Mammary epithelial cell (primary cell): ENCODE results near the gene COMMD3.

Experiments used
- EZH2 ChIP-seq: IDR thresholded peaks from 2 replicates; pipeline ENCODE4 v1.6.1; 2012; ENCODE audit warnings: low read length, inconsistent platforms, borderline replicate concordance
- TF ChIP-seq, protein P1 (sequence below), 2 donors: IDR thresholded peaks in 1 of 2; conservative IDR thresholded peaks in 1 of 2; 2 replicates each; pipeline ENCODE4 v1.5.1; 2011 to 2012; ENCODE audit warnings: inconsistent platforms in 2 of 2, low read length in 2 of 2, mild to moderate bottlenecking in 2 of 2, control low read depth in 1 of 2, low read depth in 1 of 2; ENCODE audit not compliant: insufficient read depth in 1 of 2; ENCODE audit errors: extremely low read depth in 1 of 2

DNA sequence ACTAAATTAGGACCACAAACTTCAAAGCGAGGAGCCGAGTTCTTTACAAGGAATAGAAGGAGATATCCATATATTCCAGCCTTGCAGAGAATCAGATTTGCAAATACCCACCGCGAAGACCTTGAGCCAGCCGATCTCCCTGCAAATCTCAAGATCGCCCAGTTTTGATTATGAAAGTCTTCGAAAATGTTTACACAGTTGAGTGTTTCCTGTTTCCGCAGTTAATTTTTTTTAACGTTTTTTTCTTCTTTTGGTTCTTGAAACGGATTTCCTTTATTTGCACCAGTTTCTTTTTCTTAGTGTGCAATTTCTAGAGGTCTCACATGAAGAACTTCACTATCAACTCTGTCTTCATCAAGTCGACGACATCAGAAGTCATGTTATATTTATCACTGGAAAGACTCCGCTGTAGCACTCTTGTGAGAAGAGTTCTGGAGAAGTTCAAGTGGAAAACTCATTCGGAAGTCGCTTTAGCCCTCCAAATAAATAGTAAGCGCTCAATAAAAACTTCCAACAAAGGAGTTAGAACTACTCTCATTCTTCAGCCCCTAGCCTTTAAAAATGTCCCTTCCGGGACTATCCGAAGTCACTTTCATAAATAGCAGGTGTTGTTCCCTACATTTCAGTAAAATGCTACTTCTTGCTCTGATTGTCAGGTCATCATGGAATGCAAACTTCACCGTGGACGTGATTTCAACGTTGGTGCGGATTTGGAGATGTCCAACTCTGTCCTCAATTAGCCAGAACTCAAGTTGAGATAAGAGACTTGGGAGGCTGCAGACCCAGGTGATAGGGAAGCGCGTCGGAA, 17.2 kb downstream of the COMMD3 start:
- TF ChIP-seq, protein P1, sequence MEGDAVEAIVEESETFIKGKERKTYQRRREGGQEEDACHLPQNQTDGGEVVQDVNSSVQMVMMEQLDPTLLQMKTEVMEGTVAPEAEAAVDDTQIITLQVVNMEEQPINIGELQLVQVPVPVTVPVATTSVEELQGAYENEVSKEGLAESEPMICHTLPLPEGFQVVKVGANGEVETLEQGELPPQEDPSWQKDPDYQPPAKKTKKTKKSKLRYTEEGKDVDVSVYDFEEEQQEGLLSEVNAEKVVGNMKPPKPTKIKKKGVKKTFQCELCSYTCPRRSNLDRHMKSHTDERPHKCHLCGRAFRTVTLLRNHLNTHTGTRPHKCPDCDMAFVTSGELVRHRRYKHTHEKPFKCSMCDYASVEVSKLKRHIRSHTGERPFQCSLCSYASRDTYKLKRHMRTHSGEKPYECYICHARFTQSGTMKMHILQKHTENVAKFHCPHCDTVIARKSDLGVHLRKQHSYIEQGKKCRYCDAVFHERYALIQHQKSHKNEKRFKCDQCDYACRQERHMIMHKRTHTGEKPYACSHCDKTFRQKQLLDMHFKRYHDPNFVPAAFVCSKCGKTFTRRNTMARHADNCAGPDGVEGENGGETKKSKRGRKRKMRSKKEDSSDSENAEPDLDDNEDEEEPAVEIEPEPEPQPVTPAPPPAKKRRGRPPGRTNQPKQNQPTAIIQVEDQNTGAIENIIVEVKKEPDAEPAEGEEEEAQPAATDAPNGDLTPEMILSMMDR (conservative IDR thresholded peaks at IDR 0.05 in 1 of 2, IDR thresholded peaks at IDR 0.05 in 1 of 2; ENCODE audit: extremely low read depth in 1 of 2, insufficient read depth in 1 of 2, low read depth in 1 of 2, low read length in 2 of 2): no peak
- TF ChIP-seq EZH2: no peak
